ENCODE results near the gene SHANK1.

Gene SHANK1

DNA sequence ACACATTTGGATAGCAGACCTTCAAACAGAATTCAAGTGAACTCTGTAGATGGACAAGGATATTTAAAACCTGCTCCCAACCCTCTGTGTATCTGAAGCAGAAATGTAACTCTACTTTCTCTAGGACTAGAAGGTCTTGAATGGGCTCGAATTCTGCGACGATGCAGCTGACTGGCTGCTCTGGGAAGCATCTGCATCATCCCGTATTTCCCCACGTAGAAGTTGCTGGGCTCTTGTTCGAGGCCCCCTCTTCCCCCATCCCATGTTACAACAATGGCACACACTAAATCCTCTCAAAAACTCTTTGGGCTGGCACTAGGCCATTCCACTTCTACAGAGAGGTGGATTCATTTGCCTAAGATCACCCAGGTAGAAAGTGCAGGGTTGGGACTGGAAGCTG, 55.4 kb downstream of the SHANK1 start:
- TF ChIP-seq, protein P1, sequence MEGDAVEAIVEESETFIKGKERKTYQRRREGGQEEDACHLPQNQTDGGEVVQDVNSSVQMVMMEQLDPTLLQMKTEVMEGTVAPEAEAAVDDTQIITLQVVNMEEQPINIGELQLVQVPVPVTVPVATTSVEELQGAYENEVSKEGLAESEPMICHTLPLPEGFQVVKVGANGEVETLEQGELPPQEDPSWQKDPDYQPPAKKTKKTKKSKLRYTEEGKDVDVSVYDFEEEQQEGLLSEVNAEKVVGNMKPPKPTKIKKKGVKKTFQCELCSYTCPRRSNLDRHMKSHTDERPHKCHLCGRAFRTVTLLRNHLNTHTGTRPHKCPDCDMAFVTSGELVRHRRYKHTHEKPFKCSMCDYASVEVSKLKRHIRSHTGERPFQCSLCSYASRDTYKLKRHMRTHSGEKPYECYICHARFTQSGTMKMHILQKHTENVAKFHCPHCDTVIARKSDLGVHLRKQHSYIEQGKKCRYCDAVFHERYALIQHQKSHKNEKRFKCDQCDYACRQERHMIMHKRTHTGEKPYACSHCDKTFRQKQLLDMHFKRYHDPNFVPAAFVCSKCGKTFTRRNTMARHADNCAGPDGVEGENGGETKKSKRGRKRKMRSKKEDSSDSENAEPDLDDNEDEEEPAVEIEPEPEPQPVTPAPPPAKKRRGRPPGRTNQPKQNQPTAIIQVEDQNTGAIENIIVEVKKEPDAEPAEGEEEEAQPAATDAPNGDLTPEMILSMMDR (IDR thresholded peaks at IDR 0.05; ENCODE audit: borderline replicate concordance, control extremely low read depth, extremely low read depth, insufficient read depth, missing control alignments), result no peak
- DNase-seq (ENCODE audit: low spot score), result no peak
- in situ Hi-C loops (cut with MboI; ENCODE audit: low sequenced_read_pairs, unreplicated experiment), result no loop called here

DNA sequence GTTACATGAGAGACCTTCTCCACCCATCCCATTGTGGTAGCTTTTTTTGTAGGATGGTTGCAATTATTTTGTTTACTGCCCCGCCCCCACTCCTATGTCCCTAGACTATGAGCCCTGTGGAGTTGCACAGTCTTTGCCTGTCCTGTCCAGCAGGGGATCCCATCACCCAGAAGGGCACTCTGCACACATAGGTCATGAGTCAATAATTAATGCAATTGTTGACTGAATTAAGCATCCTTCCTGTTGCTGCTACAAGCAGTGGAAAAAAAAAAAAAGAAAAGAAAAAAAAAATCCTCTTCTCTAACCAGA, 56.2 kb downstream of the SHANK1 start:
- TF ChIP-seq, protein P1 (IDR thresholded peaks at IDR 0.05; ENCODE audit: borderline replicate concordance, control extremely low read depth, extremely low read depth, insufficient read depth, missing control alignments), result no peak
- in situ Hi-C loops (cut with MboI; ENCODE audit: low sequenced_read_pairs, unreplicated experiment), result no loop called here
- no peak for DNase-seq (ENCODE audit: low spot score)

DNA sequence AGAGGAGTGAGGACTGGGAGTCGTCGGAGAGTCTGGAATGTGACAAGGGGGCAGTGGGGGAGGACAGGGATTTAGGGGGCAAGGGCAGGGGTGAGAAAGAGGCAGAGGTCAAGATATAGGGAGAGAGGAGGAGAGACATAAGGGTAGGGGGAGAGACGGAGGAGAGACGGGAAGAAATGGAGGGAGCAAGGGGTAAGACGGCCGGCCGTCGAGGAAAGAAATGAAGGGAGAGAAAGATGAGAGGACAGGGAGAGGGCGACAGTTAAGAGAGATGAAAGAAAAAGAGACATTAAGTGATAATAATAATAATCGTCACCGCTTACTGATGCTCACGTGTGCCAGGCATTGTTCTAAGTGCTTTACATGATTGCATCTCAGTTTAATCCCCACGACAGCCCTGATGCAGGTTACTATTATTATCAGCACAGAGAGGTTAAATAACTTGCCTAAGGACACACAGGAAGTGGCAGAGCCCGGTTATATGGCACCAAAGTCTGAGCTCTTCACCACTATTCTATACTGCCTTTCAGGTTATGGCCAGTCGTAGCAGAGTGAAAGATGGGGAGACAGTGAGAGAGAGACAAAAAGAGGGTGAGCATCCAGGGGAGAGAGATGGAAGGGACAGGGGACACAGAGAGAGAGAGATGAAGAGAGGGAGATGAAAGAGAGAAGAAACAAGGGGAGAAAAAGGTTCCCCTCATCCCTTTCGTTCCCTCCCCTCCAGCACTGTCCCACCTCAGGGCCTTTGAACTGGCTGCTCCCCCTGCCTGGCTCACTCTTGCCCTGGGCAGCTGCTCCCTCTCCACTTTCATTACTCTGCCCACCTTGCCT, 56.7 kb downstream of the SHANK1 start:
- TF ChIP-seq, protein P1 (IDR thresholded peaks at IDR 0.05; ENCODE audit: borderline replicate concordance, control extremely low read depth, extremely low read depth, insufficient read depth, missing control alignments), result no peak
- DNase-seq (ENCODE audit: low spot score), result no peak
- in situ Hi-C loops (cut with MboI; ENCODE audit: low sequenced_read_pairs, unreplicated experiment), result no loop called here

DNA sequence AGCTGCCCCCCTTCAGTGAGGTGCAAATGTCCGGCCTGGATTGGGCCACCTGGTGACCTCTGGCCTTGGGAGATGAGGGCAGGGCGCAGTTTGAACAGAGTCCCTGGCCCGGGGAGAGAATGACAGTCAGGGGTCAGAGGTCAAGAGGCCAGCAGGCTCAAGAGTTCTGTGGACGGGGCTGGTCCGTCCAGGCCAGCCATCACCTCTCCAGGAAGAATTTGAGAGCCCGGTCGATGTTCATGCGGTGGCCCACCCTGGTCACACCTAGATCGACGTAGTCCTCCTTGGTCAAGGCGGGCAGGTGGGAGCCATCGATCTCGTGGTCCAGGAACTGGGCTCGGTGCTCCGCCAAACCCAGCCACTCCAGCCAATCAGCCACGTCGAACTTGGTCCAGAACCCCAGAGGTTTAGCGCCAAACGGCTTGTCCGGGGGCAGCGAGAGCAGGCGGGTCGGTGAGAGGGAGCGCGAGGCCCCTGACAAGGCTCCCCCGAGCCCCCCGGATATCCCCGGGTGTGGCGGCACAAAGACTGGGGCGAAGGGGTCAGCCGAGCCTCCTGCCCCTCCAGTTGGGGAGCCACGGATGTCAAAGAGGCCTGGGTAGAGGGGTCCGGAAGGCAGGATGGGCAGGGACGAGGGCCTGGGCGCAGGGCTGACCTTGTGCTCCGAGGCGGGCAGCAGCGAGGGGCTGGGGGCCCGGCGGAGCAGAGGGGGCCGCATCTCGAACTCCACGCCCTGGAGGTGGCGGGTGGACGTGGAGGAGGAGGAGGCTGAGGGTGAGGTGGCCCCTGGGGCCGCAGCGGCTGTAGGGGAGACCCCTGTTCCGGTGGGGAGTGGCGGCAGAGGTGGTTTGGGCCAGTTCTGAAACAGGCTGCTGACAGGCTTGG, 57.6 kb downstream of the SHANK1 start:
- TF ChIP-seq, protein P1 (IDR thresholded peaks at IDR 0.05; ENCODE audit: borderline replicate concordance, control extremely low read depth, extremely low read depth, insufficient read depth, missing control alignments), result no peak
- no peak for DNase-seq (ENCODE audit: low spot score)
- in situ Hi-C loops (cut with MboI; ENCODE audit: low sequenced_read_pairs, unreplicated experiment), result no loop called here

DNA sequence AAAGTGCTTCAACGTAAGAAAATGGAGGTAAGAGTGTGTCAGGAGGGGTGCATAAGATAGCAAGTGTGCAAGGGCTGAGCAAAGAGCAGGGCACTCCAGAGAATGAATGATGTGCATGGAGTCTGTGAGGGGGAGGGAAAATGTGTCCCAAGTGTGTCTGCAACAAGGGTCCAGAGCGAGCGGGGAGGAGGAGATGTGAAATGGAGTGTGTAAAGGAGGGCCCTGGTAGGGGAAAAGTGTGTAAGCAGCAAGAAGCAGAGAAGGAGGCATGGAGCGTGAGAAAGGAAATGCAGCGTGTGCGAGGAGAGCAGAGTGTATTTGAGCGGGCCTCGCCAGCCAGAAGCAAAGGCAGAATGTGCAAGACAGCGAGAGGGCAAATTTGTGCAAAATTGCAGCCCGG, 58.6 kb downstream of the SHANK1 start:
- DNase-seq (ENCODE audit: low spot score), result no peak
- TF ChIP-seq, protein P1 (IDR thresholded peaks at IDR 0.05; ENCODE audit: borderline replicate concordance, control extremely low read depth, extremely low read depth, insufficient read depth, missing control alignments), result no peak
- in situ Hi-C loops (cut with MboI; ENCODE audit: low sequenced_read_pairs, unreplicated experiment), result no loop called here

DNA sequence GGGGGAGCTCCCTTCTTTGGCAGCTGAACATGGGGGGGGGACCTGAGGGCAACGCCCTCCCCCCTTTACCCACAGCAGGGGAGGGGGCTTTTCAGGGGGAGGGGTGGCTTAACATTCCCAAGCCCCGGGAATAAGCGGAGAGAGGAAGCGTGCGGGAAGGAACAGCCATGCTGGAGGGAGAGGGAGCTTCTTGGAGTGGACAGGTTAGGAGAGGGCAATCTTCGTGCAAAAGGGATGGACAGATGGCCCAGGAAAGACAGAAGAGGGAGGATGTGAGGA, 59.6 kb downstream of the SHANK1 start:
- in situ Hi-C loops (cut with MboI; ENCODE audit: low sequenced_read_pairs, unreplicated experiment), result no loop called here
- TF ChIP-seq, protein P1 (IDR thresholded peaks at IDR 0.05; ENCODE audit: borderline replicate concordance, control extremely low read depth, extremely low read depth, insufficient read depth, missing control alignments), result no peak
- no peak for DNase-seq (ENCODE audit: low spot score)

All from GM13976 (cell line).